Spleen (tissue), 11 donors: ENCODE measurements around the gene MPP7. TPM values are rescaled to one million over a fixed set of nuclear protein-coding genes. Genes with fewer than 3 reads are reported as not detected.

Experiments
- DNase-seq: peaks from one replicate; pipeline ENCODE4 v3.0.0-alpha.2; 2020
- H3K27ac ChIP-seq, 8 donors: fragments of 200-600 bp; sonication (generic) in 7 of 8; 1 replicate in 4 of 8; 2 replicates in 4 of 8; pipeline versions ENCODE4 v1.5.0 to v1.8.0; 2016 to 2021; ENCODE audit warnings: inconsistent platforms in 4 of 8, mild to moderate bottlenecking in 4 of 8, moderate library complexity in 1 of 8
- H3K27me3 ChIP-seq, 7 donors: fragments of 200-600 bp; sonication (generic) in 6 of 7; replicated peaks in 1 of 7; 1 replicate in 4 of 7; 2 replicates in 3 of 7; pipeline versions ENCODE4 v1.5.0 to v1.8.0; 2016 to 2021; ENCODE audit warnings: inconsistent platforms in 3 of 7, mild to moderate bottlenecking in 1 of 7
- H3K36me3 ChIP-seq, 6 donors: fragments of 200-600 bp; sonication (generic) in 5 of 6; 1 replicate in 4 of 6; 2 replicates in 2 of 6; pipeline versions ENCODE4 v1.5.0 to v1.8.0; 2016 to 2021; ENCODE audit warnings: inconsistent platforms in 2 of 6
- H3K4me1 ChIP-seq, 6 donors: fragments of 200-600 bp; sonication (generic) in 5 of 6; 1 replicate in 3 of 6; 2 replicates in 3 of 6; pipeline versions ENCODE4 v1.5.0 to v1.8.0; 2016 to 2021; ENCODE audit warnings: inconsistent platforms in 3 of 6
- H3K4me3 ChIP-seq, 8 donors: fragments of 200-600 bp; sonication (generic) in 7 of 8; 1 replicate in 4 of 8; 2 replicates in 4 of 8; pipeline versions ENCODE4 v1.5.0 to v1.8.0; 2016 to 2021; ENCODE audit warnings: inconsistent platforms in 4 of 8, mild to moderate bottlenecking in 4 of 8, moderate library complexity in 2 of 8
- H3K9me3 ChIP-seq, 8 donors: fragments of 200-600 bp; sonication (generic) in 7 of 8; 1 replicate in 4 of 8; 2 replicates in 4 of 8; pipeline versions ENCODE4 v1.5.0 to v1.8.0; 2016 to 2021; ENCODE audit warnings: inconsistent platforms in 4 of 8
- POLR2A ChIP-seq, 3 donors: fragments of 450-650 bp; IDR thresholded peaks; one replicate each; pipeline ENCODE4 v1.5.1; 2017; ENCODE audit warnings: antibody characterized with exemption in 3 of 3, mild to moderate bottlenecking in 1 of 3
- POLR2AphosphoS5 ChIP-seq, 3 donors: sonication (generic); formaldehyde crosslinking; IDR thresholded peaks; one replicate each; pipeline ENCODE4 v1.5.1; 2017; ENCODE audit warnings: antibody characterized with exemption in 3 of 3
- WGBS, 5 donors: extraction: QIAGEN DNeasy Blood & Tissue Kit in 3 of 5; methylation state at CpG; one replicate each; pipeline versions ENCODE4 v1.1.5 to v1.1.7; 2013 to 2018; 5-methylcytosine and 5-hydroxymethylcytosine counted together
- intact Hi-C: fragments of 100-400 bp; cut with DNase I; formaldehyde crosslinking; loops from one replicate; pipeline ENCODE4 v1.15.0; 2023; ENCODE audit warnings: low total_unique reads
- polyA plus RNA-seq, 3 donors: library from polyadenylated mRNA; stranded (reverse); fragments of 200-250 nt; gene quantifications; one replicate each; pipeline ENCODE4 v1.2.1, GENCODE V29; 2013
- total RNA-seq, 7 donors: library from RNA; depleted of rRNA in 3 of 7; stranded (reverse); fragments of >200 nt in 3 of 7; fragmentation: NEBNext Ultra II Directional in 4 of 7; extraction: Animal tissue kit (Norgen Biotek cat#: 25700) in 4 of 7; gene quantifications; one replicate each; pipeline versions ENCODE4 v1.1.0 to v1.2.1, GENCODE V29; 2016 to 2021
- TF ChIP-seq, protein P1 (sequence below), 11 experiments: fragments of 200-600 bp in 7 of 11; fragments of 450-650 bp in 4 of 11; sonication (generic) in 4 of 11; IDR thresholded peaks in 8 of 11; conservative IDR thresholded peaks in 3 of 11; 1 replicate in 7 of 11; 2 replicates in 4 of 11; pipeline versions ENCODE4 v1.4.0 to v1.8.0; 2016 to 2021; ENCODE audit warnings: antibody characterized with exemption in 11 of 11, inconsistent platforms in 4 of 11, mild to moderate bottlenecking in 1 of 11
- donor health status: healthy with polysubstance abuse.
- donor health status: DM: no; HTN: no; CAD: no; lungs with moderate emphysema.
- donor health status: DM: no; HTN: no; CAD: no.
- donor health status: Bipolar disorder and iron deficiency.
- donor health status: healthy.
- donor health status: DM: no; HTN: no; CAD: no.
- donor health status: DM: yes; HTN: yes; CAD: no.

Gene MPP7
- total and polyA plus RNA-seq, 10 donors = 0.48 to 11.5 (median 6.8) TPM

DNA sequence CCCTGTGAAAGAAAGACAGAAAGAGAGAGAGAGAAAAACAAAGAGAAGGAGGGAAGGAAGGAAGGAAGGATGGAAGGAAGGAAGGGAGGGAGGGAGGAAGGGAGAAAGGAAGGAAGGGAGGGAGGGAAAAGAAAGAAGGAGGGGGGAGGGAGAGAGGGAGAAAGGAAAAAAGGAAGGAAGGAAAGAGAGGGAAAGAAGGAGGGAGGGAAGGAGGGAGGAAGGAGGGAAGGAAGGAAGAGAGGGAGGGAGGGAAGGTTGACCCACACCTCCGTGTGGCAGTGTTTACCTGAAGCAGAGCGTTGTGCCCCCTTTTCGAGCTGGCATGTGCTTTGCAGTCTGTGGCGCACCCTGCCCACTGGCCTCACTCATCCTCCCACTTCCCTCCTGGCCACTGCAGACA, 12.3 kb upstream of the MPP7 start:
- WGBS, 5 donors = 50 to 68% (median 62%) methylated on average over 4 of the region's 4 CpGs

DNA sequence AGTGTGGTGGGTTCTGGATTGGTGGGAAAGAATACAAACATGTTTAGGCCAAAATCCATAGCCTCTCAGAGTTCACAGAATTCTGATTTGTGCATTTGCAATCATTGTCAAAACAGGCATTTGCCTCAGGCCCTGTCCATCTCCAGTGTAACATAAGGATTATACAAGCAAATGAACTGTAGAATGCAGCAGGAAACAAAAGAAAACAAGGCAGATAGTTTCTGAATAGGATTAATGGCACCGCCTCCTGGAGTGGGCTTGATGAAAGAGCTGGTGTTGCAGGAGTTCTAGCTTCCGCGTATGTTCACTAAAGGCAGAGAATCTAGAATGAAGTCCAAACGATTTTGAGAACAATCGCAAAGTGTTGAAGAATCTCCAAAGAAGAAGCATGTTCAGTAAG, 11.3 kb upstream of the MPP7 start:
- DNase-seq = no peak
- H3K36me3 ChIP-seq = no peaks in the 10 kb centered on the region
- no peaks in the 10 kb centered on the region for H3K4me1 ChIP-seq
- WGBS, 5 donors = 85 to 98% (median 93%) methylated on average over 5 of the region's 5 CpGs
- no peak for TF ChIP-seq POLR2A (IDR thresholded peaks at IDR 0.05)
- TF ChIP-seq, protein P1, sequence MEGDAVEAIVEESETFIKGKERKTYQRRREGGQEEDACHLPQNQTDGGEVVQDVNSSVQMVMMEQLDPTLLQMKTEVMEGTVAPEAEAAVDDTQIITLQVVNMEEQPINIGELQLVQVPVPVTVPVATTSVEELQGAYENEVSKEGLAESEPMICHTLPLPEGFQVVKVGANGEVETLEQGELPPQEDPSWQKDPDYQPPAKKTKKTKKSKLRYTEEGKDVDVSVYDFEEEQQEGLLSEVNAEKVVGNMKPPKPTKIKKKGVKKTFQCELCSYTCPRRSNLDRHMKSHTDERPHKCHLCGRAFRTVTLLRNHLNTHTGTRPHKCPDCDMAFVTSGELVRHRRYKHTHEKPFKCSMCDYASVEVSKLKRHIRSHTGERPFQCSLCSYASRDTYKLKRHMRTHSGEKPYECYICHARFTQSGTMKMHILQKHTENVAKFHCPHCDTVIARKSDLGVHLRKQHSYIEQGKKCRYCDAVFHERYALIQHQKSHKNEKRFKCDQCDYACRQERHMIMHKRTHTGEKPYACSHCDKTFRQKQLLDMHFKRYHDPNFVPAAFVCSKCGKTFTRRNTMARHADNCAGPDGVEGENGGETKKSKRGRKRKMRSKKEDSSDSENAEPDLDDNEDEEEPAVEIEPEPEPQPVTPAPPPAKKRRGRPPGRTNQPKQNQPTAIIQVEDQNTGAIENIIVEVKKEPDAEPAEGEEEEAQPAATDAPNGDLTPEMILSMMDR (IDR thresholded peaks at IDR 0.05 in 8 of 11, conservative IDR thresholded peaks at IDR 0.05 in 3 of 11) = no peak
- no peak for TF ChIP-seq POLR2AphosphoS5 (IDR thresholded peaks at IDR 0.05)
- H3K9me3 ChIP-seq = no peaks in the 10 kb centered on the region
- H3K27ac ChIP-seq = no peak overlapping the region
- intact Hi-C loops = no loop called here
- no peak overlapping the region for H3K4me3 ChIP-seq
- H3K27me3 ChIP-seq = peaks cover 0 to 7% (median 0%) of the 10 kb centered on the region in 7 donors

More for the DNA sequence above, 12.3 kb upstream of the MPP7 start:
- Histone ChIP-seq H3K36me3 (no peaks in the 10 kb centered on the region), H3K27me3 (peaks cover 0 to 5% (median 0%) of the 10 kb centered on the region in 7 donors), H3K4me3 (no peak overlapping the region), H3K27ac (no peak overlapping the region), H3K9me3 (no peaks in the 10 kb centered on the region), H3K4me1 (no peaks in the 10 kb centered on the region)
- DNase-seq = no peak
- TF ChIP-seq POLR2AphosphoS5 (IDR thresholded peaks at IDR 0.05) (no peak), POLR2A (IDR thresholded peaks at IDR 0.05) (no peak)
- TF ChIP-seq, protein P1 (IDR thresholded peaks at IDR 0.05 in 8 of 11, conservative IDR thresholded peaks at IDR 0.05 in 3 of 11) = no peak
- intact Hi-C loops = no loop called here

DNA sequence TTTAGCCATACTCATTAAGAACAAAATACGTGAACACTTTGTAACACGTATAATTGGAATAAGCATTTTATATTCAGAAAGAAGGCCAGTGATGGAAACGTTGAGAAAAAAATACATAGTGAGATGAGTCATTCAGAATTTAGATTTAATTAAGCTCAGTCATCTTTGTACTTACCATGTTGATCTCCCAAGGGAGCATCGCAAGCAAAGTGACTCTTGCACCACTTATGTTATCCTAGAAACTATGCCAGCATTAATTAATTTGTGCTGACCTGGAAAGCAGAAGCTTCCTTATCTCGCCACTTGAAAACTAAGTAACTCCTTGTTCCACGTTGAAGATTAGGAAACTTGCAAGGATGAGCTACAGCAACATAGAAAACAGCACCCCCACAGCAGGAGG, 9.7 kb upstream of the MPP7 start:
- intact Hi-C loops = no loop called here
- 61 to 69% (median 63%) methylated on average over 6 of the region's 6 CpGs for WGBS, 5 donors
- Histone ChIP-seq H3K4me3 (no peak overlapping the region), H3K27ac (no peak overlapping the region), H3K27me3 (peaks cover 0 to 8% (median 0%) of the 10 kb centered on the region in 7 donors), H3K4me1 (no peaks in the 10 kb centered on the region), H3K36me3 (no peaks in the 10 kb centered on the region), H3K9me3 (no peaks in the 10 kb centered on the region)
- TF ChIP-seq, protein P1 (IDR thresholded peaks at IDR 0.05 in 8 of 11, conservative IDR thresholded peaks at IDR 0.05 in 3 of 11) = no peak
- no peak for TF ChIP-seq POLR2AphosphoS5 (IDR thresholded peaks at IDR 0.05)
- no peak for TF ChIP-seq POLR2A (IDR thresholded peaks at IDR 0.05)
- no peak for DNase-seq

DNA sequence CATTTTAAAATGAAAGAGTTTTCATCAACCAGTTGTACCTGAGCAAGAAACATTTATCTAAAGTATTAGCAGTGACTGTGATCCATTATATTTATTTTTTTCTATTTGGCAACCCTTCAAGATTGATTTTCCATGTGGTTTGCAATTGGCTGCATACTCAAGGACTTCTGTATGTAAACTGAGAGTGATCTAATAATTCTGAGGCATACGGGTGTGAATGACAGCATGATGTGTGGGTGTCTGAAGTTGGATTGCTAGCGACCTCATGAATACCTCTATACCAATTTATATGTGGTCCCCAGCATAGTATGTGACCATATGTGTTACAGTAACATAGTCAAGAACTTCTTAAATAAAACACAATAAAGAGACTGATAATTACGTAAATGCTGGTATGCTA, 8.2 kb upstream of the MPP7 start:
- Histone ChIP-seq H3K27ac (no peak overlapping the region), H3K4me3 (no peak overlapping the region), H3K9me3 (no peaks in the 10 kb centered on the region), H3K36me3 (no peaks in the 10 kb centered on the region), H3K27me3 (peaks cover 0 to 14% (median 2%) of the 10 kb centered on the region in 7 donors), H3K4me1 (peaks cover 0 to 2% (median 0%) of the 10 kb centered on the region in 6 donors)
- WGBS, 5 donors = 66 to 87% (median 75%) methylated on average over 3 of the region's 3 CpGs
- no peak for DNase-seq
- intact Hi-C loops = no loop called here
- TF ChIP-seq POLR2AphosphoS5 (IDR thresholded peaks at IDR 0.05) (no peak), POLR2A (IDR thresholded peaks at IDR 0.05) (no peak)
- TF ChIP-seq, protein P1 (IDR thresholded peaks at IDR 0.05 in 8 of 11, conservative IDR thresholded peaks at IDR 0.05 in 3 of 11) = no peak
